Fibroblast of skin of right biceps (primary cell): ENCODE data around the gene GPX1.

Source experiments
- DNase-seq: peaks from one replicate; pipeline ENCODE4 v3.0.0-alpha.2; 2013

The GPX1 gene

DNA sequence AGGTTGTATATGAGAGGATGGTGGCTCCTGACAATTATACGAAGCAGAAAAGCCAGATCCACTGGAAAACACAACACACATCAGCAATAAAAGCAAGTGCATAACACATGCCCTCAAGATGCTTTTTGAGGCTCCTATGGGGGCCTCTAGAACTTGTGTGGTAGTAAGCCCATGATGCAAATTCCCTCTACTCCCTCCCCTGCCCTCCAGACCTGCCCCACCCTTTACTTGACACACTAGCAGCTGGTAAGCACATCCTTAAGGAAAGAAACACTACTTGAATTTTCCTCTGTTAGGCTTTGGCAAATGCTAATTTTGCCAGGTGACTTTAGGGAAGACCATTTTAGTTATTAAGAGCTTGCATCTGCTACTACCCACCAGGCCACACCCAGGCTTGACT, 47.5 kb downstream of the GPX1 start:
- DNase-seq = no peak
